HG03095 (cell line): ENCODE results near the gene ATG4A.
A peak's percentile ranks its signal among the peaks of the same experiment; 100 is the strongest.

Experiments
- ATAC-seq: cut with Tn5 transposase; IDR thresholded peaks from one replicate; pipeline ENCODE4 v1.9.1; 2021; ENCODE audit warnings: moderate library complexity; ENCODE audit not compliant: unreplicated experiment

Gene ATG4A, protein sequence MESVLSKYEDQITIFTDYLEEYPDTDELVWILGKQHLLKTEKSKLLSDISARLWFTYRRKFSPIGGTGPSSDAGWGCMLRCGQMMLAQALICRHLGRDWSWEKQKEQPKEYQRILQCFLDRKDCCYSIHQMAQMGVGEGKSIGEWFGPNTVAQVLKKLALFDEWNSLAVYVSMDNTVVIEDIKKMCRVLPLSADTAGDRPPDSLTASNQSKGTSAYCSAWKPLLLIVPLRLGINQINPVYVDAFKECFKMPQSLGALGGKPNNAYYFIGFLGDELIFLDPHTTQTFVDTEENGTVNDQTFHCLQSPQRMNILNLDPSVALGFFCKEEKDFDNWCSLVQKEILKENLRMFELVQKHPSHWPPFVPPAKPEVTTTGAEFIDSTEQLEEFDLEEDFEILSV

DNA sequence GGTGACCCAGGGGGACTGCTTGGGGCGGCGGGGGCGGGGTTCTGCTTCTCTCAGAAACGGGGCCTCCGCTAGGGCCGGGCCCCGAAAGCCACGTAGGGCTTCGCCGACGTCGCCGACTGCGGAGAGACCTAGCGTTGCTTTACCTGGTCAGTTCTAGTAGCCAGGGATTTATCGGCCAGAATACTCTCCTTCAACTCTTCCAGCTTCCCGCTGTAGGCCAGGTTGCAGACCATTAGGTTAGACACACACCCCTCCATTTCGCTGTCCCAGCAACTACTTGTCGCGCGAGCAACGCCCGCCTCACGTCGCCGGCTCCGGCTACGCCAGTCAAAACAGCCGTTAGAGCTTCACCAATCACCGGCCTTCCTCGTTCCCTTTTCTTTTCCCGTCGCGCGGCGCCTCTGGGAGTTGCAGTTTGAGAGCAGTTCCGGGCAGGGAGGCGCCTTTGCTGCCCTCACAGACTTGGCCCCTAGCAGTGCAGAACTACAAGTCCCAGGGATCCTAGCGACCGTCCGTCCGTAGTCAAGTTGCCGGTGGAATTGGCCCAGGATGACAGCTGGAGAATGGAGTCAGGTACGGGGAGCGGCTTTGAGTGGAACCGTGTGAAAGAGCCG, at the start of gene ATG4A, which contains the start of gene PSMD10:
Gene ATG4A, plus strand, starts transcription at position 515 of the 614 bp plus-strand sequence. Its CDS starts 49 bp downstream, at position 564.
Gene PSMD10, minus strand, starts transcription at position 279 of the 614 bp plus-strand sequence. Its CDS starts 22 bp downstream, at position 257.
- peak; percentile 96 for ATAC-seq

DNA sequence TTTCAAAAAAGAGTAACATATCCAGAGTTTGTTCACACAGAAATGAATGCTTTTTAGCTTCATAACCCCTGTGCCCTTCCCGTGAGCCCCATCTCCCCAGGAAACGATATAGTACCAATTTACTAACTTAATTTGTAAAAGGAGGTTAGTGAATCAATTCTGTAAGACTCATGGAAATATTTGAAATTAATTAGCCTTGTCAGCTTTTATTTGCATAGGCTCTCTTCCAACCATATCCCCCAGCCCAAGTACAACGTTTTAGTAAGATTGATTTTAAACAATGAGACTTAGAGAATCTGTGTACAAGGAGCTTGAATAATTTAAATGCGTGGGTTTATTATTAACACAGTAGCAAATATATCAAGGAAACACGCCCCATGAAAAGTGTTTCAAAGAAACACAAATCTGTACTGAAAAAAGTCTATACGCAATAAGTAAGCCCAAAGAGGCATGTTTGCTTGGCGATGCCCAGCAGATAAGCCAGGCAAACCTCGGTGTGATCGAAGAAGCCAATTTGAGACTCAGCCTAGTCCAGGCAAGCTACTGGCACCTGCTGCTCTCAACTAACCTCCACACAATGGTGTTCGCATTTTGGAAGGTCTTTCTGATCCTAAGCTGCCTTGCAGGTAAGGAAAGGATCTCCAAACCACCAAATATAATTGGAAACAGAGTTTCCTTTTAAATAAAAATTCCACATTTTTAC, 46.9 kb upstream of the ATG4A start, which contains the start of gene VSIG1:
Gene VSIG1, plus strand, starts transcription at position 512 of the 703 bp plus-strand sequence. Its CDS starts 66 bp downstream, at position 578.
- ATAC-seq: no peak

DNA sequence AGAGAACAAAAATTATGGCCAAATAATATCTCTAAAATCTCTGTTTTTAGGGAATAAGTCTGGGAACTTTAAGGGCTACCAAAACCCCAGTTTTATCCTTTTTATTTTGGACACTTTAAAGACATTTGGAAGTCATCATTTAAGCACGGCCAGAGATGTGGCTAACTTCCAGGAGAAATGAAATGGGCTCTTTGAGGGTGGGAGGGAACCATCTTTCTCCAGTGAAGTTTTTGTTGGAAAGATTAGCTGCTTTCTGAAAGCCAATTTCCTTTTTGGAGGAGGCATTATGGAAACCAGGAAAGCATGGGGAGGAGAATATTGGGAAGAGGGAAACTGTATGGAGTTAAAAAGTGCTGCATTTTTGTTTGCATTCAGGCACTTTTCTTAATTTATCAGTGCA, 41.9 kb upstream of the ATG4A start:
- ATAC-seq: no peak

DNA sequence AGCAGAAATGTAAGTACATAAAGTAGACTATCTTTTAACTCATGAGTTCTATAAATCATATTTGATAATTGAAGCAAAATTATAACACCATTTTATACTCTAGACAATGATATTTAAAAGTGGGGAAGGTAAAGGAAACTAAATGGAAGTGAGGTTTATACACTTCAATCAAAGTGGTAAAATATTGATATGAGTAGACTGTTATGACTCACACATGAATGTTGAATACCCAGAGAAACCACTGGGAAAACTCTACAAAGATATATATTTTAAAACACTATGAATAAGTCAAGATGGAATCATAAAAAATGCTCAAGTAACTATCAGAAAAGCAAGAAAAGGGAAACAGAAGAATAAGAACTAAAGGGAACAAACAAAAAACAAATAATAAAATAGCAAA, 38.4 kb upstream of the ATG4A start:
- ATAC-seq: no peak

DNA sequence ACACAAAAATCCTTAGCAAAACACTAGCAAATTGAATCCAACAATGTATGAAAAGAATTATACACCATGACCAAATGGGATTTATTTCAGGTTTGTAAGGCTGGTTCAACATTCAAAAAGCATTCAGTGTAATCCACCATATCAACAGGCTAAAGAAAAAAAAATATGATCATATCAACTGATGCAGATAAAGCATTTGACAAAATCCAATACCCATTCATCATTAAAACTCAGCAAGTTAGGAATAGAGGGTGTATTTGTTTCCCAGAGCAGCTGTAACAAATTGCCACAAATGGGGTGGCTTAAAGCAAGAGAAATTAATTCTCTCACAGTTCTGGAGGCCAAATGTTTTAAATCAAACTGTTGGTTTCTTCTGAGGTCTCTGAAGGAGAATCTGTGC, 36.0 kb upstream of the ATG4A start:
- no peak for ATAC-seq

DNA sequence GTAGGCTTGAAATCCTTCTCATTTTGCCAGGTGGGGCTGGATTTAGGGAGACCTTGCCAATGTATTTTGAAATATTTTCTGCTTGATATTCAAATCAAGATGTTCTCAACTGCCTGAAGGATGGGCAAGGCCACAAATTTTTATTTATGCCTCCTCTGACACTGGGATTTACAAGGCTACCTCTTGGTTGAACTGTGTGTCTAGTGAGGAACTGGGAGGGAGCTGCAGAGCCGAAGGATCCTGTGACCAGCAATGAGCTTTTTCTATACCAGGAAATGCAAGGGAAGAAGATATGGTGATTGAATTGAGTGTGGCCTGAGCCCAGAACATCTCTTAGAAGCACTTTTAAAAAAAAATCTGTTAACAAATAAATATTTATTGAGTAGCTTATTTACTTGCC, 31.8 kb upstream of the ATG4A start:
- no peak for ATAC-seq

DNA sequence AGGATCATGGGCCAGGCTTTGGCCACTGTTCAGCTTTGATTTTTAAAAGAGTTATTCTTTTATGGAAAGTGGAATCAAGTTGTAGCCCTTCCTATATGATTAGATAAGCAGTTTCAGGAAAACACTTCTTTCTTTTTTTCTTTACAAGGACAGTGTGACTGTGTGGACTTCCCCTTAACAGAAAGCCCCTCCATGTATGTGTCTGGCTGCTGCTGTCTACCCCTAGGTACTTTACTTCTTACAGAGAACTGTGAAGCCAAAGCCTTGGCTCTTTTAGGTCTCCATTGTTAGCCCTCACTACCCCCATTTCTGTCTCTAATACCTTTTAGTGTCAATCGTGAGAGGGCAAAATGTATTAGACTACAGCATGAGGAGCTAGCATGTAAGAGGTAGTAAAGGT, 27.6 kb upstream of the ATG4A start:
- ATAC-seq: no peak

DNA sequence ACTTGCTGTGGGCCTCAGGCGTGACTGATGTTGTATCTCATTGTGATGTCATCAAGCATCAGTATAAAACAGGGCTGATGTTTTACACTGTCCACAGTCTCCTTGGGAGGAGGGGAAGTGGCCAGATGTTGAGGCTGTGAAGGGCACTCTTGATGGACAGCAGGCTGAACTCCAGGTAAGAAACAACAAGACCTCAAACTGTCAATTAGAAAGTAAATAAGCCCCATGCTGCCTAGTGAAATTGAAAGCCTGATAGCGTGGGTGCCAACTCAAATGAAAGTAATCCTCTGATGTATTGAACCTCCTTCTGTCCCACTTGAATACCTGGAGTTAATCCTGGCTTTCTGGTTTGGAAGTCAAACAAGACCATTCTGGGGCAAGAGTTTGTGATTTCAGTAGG, 27.0 kb upstream of the ATG4A start:
- no peak for ATAC-seq

DNA sequence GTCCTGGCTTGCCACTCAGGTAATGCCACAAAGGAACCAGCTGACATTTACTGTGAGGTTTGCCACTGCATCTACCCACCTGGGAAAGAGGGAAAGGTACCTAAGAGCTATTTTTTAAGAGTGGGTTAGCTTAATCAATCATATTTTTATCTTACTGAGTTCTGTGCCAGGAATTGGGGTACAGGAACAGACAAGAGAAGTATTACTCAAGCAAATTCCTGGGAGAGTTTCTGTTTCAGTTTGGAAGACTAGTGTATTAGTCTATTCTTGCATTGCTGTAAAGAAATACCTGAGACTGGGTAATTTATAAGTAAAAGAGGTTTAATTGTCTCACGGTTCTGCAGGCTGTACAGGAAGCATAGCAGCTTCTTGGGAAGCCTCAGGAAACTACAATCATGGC, 23.5 kb upstream of the ATG4A start:
- no peak for ATAC-seq

DNA sequence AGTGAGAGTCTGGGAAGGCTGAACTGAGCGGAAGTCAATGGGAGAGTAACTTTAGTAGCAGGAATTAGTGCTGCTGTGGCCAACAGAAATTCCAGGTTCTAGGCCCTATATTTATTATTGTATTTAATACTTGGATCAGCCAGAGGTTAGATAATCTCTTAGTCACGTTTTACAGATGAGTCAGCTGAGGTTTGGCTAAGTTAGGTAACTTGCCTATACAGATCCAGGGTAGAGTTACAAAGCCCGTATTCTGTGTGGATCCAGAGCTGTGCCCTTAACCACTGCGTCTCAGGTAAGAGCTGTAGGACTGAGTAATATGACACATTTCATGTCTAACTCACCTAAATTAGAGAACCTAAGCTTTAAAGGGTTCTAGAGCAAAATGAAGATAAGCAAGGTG, 20.7 kb upstream of the ATG4A start:
- no peak for ATAC-seq

DNA sequence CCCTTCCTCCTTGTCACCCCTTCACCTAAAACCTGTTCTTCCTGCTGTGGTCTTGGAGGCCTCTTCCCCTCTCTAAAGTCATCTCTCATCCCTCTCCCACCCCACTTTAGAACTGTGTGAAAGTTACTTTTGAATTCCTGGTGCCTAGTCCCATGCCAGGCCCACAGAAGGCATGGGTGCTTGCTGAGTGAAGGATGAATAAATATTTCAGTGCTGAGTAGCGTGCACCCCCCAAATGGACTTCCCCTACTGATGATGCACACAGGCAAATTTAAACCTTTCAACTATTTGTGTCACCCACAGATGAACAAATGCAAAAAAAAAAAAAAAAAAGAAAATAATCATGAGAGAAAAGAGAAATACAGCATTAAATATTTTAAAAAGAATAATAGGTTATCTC, 20.0 kb upstream of the ATG4A start:
- ATAC-seq: no peak

DNA sequence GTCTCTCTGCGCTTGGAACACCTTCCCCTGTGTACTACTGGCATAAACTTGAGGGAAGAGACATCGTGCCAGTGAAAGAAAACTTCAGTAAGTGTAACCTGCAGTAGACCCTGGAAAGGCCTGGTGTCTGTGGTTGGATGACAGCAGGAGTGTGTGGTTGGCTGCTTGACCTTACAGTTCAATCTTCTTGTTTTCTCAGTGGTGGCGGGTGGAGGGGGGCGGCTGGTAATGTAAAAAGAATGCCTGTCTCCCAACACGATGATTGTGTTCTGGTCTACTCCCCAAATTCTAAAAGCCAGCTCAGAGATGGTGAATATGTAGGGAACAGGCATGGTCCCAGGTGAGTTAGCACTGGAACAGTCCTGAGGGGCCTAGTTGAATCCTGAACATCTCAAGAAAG, 18.8 kb upstream of the ATG4A start:
- ATAC-seq: no peak

DNA sequence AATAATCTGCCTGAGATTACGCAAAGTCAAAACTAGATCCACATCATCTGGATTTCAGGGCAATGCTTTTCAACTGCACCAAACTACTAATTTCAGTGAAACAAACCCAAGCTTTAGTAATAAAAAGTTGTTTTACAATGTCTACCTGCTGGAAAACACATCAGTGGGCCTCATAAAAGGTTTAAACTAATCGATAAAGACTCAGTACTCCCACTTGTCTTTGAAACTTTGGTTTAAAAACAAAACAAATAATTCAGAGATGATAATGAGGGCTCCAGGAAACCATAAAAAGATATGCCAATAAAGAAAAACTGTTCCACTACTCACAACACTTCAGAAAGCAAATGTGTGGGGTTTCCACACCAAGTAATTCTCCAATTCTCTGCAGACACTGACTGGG, 10.5 kb upstream of the ATG4A start:
- no peak for ATAC-seq

DNA sequence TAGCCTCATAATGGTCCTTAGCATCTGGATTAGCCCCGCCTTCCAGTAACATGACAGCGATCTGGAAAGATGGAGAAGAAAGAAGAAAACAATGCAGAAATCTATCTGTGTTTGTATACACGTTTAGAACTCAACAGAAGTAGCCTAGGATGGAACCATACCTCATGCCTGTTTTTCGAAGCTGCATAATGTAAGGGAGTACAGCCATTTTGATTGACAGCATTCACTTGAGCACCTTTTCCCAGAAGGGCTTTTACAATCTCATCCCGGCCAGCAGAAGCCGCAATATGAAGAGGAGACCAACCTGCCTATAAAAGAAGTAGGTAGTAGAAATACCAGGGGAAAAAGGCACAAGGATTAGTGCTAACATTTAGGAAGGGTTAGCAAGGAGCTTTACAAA, 3.8 kb upstream of the ATG4A start:
- no peak for ATAC-seq

DNA sequence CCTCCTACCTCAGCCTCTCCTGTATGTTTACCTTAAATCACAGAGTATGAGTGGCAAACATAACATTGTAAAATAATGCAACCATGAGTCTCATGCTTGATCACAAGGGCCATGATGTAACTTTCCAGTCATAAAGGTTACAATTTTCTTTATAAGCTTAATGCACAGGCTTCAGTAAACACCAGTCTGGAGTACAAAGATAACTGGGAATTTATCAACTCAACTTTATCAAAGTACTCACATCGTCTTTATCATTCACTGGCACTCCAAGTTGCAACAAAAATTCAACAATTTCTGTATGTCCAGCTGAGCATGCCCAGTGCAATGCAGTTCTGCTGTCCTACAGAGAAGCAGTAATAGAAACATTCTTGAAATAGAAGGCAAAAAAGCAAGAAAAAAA, 3.1 kb upstream of the ATG4A start:
- ATAC-seq: no peak

DNA sequence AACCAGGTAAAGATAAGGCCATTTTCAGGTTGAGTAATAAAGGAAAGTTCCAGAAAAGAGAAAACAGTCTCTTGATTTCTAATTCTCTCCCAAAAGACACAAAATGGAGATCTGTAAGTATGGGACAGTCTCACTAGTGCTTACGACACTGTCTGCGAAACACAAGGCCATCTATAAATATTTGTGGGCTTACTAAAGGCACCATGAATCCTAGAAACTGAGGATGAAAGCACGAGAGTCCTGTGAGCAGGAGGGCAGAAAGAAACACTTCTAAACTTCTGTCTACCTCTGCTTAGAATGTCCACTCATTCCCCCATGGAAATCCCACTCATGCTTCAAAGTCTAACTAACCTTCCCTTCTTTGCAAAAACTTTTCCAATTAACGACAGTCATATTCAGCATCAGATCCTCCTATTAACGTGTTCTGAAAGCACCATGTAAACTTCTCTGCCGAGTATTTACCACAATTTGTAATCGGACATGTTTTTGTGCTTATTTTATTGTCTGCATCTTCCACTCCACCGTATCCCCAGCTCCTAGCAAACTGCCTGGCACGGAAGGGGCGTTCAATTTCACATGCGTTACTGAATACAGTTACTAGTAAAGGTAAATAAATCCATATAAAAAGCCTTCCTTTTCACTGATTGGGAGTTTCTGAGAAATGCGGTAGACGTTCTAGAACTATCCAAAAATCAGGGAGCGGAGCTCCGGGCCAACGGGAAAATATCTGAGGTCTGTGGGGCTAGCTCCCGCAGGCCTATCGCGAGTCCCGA, 901 bp upstream of the ATG4A start:
- no peak for ATAC-seq

DNA sequence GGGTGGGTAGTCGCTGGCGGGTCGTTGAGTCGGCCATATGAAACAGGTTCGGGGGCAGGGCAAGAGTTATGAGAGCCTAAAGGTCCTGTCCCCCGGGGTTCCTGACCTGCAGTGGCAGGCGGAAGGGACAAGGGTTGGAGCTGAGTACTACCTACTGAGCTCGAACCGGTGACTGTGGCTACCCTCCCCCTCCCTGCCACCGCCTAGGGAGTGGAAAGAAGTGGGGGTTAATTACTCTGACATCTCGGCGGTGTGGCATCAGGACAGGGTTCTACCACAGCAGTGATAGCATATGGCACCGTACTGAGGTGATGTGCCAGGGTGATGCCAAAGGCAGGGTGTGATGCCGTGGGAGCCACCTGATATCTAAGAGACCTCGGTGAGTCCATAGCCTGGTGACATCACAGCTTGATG, 307 bp downstream of the ATG4A start:
- peak; percentile 33 for ATAC-seq

DNA sequence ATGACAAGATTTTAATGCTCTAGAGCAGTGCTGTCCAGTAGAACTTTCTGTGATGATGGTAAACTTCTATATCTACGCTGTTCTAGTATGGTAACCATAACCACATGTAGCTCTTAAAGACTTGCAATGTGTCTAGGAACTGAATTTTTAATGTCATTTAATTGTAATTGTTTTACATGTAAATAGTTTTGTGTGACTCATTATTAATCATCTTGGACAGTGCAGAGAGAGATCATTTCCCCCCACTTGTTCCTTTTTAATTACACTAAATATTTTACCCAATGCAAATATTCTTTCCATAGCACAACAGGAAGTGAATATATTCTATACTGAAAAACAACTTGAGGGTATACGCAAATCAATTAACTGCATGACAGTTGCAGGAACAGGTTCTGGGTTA, 5.8 kb downstream of the ATG4A start:
- no peak for ATAC-seq

DNA sequence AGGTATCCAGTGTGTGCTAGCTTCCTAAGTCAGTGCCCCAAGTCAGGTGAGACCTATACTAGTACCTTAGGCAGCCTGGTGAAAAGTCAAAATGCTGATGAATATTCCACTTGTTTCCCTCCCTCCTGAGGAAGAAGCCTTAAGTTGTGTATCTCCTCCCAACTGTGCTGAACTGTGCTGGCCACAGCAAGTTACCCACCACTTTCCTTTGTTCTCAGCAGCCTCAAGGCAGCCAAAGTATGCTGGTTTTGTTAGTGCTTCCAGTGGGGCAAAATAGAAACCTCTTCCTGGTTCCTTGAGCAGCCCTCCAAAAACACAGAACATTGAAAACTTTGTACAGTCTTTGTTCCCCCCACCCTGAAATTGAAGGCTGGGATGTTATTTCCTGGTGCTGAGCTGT, 13.9 kb downstream of the ATG4A start:
- ATAC-seq: no peak

DNA sequence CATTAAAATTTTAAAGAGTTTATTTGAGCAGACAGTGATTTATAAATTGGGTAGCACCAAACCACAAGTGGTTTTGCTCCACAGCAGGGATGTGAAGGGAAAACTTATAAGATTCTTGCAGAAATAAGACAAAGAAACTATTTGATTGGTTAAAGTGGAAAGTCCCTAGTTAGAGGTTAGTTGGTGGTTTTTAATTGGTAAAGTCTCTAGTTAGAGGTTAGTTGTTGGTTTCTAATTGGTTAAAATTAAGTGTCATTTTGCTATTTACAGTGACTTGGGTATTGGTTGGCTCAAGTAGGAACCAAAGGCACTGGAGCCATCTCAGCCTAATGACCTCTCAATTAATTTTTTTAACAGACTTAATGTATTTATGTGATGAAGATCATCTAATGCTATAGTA, 23.0 kb downstream of the ATG4A start:
- ATAC-seq: no peak

DNA sequence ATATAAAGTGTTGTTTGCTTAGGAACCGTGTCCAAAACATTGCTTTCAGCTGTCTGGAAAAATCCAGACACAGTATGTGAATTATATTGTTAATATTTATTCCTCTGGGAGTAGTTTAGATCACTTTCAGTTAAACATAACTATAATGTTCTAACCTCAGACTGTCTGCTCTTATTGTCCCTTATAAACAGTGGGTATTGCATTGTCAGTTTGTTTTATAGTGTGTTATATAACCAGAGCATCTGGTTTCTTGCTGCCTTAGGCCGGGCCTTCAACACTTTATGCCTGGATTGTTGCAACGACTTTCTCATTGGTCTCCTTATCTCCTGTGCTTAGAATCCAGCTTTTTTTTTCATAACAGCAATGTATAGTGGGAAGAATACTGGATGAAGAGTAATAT, 26.4 kb downstream of the ATG4A start:
- ATAC-seq: no peak
